ENCODE data around the gene TUBA1C.

TUBA1C gene

DNA sequence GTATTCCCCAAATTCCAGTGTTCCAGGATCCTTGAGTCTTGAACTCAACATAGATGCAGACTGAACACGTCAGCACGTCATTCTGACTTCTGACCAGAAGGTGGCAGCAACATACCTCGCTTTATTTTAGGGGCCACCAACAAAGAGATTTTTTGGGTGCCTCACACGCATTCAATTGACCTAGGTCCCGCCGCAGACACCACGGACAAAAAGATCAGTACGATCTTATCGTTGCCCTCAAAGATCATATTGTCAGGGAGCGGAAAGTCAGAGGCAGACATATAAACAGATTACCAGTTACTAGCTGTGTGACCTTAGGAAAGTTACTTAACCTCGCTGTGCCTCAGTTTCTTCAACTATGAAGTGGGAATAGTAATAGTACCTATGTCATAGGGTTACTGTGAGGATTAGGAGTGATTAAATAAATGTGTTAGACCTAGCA lies 23.6 kb downstream of the TUBA1C start:
- peak; percentile 79 for DNase-seq (ENCODE audit: low read depth)
- Histone ChIP-seq H3K9ac (ENCODE audit: low read length) (no peak overlapping the region), H3K4me1 (ENCODE audit: control insufficient read depth, insufficient read depth, low read length) (no peaks in the 10 kb centered on the region), H3K4me3 (ENCODE audit: low read length) (no peak overlapping the region), H3K27me3 (replicated peaks; ENCODE audit: control insufficient read depth, insufficient read depth, low read length) (peaks cover 12% of the 10 kb centered on the region), H3K9me3 (ENCODE audit: control insufficient read depth, low read length) (no peaks in the 10 kb centered on the region), H3K36me3 (ENCODE audit: control insufficient read depth, insufficient read depth, low read length, severe bottlenecking) (no peaks in the 10 kb centered on the region)

DNA sequence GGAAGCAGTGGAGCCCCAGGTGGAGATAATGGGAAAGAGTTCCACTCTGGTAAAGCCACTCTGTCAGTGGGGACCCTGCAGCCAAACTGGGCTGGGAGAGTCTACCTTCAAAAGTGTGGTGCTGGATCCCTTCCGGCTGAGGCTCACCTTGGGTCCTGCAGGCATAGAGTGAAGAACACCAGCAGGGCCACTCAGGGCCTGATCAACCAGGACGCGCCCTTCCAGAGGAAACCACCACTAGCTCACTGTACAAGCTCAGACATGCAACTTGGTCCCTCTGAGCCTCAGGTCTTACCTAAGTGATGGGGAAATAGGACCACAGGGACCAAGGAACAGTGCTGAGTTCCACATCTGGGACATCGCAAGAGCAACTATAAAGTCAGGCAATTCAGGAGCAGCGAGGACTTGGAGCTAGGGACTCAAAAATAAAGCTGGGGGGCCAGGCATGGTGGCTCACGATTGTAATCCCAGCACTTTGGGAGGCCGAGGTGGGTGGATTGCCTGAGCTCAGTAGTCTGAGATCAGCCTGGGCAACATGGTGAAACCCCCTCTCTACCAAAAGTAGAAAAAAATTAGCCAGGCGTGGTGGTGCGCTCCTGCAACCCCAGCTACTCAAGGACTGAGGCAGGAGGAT lies 24.2 kb downstream of the TUBA1C start:
- Histone ChIP-seq H3K9me3 (ENCODE audit: control insufficient read depth, low read length) (no peaks in the 10 kb centered on the region), H3K27me3 (replicated peaks; ENCODE audit: control insufficient read depth, insufficient read depth, low read length) (peaks cover 12% of the 10 kb centered on the region), H3K9ac (ENCODE audit: low read length) (no peak overlapping the region), H3K36me3 (ENCODE audit: control insufficient read depth, insufficient read depth, low read length, severe bottlenecking) (no peaks in the 10 kb centered on the region), H3K4me3 (ENCODE audit: low read length) (no peak overlapping the region), H3K4me1 (ENCODE audit: control insufficient read depth, insufficient read depth, low read length) (no peaks in the 10 kb centered on the region)
- no peak for DNase-seq (ENCODE audit: low read depth)

DNA sequence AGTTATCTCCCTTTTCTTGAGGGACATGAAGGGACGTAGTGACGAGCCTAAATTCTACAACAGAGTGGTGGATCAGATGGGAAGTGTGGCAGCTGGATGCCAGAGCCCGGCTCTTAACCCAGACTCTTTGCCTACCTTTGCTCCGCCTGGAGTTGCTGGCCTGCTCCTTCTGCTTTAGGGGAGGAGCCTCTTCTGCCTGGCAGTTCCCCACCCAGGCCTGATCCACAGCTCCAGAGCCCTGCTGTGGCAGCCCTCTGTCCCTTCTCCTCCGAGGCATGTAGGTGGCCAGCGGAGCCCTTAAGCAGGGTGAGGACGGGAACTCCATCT lies 27.8 kb downstream of the TUBA1C start:
- H3K4me1 ChIP-seq (ENCODE audit: control insufficient read depth, insufficient read depth, low read length), result peaks cover 3% of the 10 kb centered on the region
- H3K27me3 ChIP-seq (replicated peaks; ENCODE audit: control insufficient read depth, insufficient read depth, low read length), result peaks cover 35% of the 10 kb centered on the region
- DNase-seq (ENCODE audit: low read depth), result no peak
- H3K9ac ChIP-seq (ENCODE audit: low read length), result no peak overlapping the region
- H3K36me3 ChIP-seq (ENCODE audit: control insufficient read depth, insufficient read depth, low read length, severe bottlenecking), result no peaks in the 10 kb centered on the region
- no peak overlapping the region for H3K4me3 ChIP-seq (ENCODE audit: low read length)
- H3K9me3 ChIP-seq (ENCODE audit: control insufficient read depth, low read length), result no peaks in the 10 kb centered on the region

DNA sequence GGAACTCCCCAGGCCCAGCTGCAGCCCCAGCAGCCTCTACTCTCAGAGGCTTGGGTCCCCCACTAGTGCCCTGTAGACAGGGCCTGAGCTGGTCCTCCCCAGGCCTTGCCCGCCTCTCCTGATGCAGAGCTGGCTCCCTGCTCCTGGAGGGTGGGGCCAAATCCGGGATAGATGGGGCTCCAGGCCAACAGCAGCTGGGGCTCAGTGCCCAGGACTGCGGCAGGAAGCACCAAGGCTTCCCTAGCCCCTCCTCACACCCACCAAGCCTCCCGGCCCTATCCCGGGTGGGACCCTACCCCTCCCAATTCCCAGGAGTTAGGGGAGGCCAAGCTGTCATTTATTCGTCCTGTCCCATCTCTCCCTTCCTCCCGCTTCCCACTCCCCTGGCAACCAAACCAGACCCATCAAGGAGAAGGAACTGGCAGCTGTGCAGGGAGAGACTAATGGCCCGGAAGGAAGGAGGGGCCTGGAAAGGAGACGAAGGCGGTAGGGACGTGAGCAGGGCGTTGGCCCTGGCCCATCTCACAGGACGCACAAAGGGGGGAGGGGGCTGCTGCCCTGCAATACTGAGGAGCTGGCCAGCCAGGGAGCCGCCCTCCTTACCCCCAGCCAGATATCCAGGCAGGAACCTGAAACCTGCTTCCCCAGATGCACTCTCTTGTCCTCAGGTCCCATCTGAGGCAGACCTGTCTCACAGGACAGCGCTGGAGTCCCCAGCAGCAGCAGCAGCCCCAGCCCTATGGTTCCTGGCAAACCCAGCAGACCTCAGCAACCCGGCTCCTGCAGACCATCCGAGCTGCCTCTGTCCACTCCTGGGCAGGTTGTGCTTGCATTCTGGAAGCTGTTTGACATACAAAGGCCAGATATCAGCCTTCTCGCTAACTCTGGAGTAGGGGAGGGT lies 28.4 kb downstream of the TUBA1C start:
- peaks cover 36% of the 10 kb centered on the region for H3K27me3 ChIP-seq (replicated peaks; ENCODE audit: control insufficient read depth, insufficient read depth, low read length)
- no peak overlapping the region for H3K9ac ChIP-seq (ENCODE audit: low read length)
- H3K4me1 ChIP-seq (ENCODE audit: control insufficient read depth, insufficient read depth, low read length), result peaks cover 3% of the 10 kb centered on the region
- no peaks in the 10 kb centered on the region for H3K9me3 ChIP-seq (ENCODE audit: control insufficient read depth, low read length)
- no peak for DNase-seq (ENCODE audit: low read depth)
- H3K4me3 ChIP-seq (ENCODE audit: low read length), result no peak overlapping the region
- no peaks in the 10 kb centered on the region for H3K36me3 ChIP-seq (ENCODE audit: control insufficient read depth, insufficient read depth, low read length, severe bottlenecking)

DNA sequence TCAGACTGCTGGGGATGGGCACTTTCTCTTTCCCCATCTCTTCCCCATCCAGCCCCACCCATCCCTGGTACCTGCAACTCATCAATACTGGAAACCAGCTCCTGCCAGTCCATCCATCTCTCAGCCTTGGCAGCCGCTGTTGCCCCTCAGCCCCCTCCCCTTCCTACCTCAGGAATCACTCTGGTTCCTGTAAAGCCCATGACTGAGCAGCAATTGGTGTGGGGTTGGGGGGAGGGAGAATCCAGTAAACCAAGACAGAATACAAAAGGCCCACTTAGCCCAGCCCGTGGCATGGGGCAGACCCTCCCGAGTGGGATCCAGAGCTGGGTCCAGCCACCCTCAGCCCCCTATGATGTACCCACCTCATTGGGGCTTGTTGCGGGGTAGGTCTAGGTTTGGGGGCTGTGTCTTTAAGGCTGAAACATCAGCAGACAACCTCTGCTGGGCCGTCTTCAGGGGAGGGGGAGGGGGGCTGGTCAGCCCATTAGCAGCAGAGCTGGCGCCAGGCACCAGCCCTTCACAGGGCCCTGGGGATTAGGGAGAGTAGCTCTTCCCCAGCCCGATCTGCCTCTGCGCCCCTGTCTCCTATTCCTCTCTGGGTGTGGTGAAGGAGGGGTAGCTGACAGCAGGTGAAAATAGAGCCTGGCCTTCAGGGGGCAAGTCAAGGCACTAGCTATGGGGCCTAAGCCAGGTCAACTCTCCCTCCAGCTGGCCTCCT lies 29.4 kb downstream of the TUBA1C start:
- no peak for DNase-seq (ENCODE audit: low read depth)
- H3K9me3 ChIP-seq (ENCODE audit: control insufficient read depth, low read length), result no peaks in the 10 kb centered on the region
- peaks cover 3% of the 10 kb centered on the region for H3K4me1 ChIP-seq (ENCODE audit: control insufficient read depth, insufficient read depth, low read length)
- H3K9ac ChIP-seq (ENCODE audit: low read length), result no peak overlapping the region
- H3K27me3 ChIP-seq (replicated peaks; ENCODE audit: control insufficient read depth, insufficient read depth, low read length), result peaks cover 42% of the 10 kb centered on the region
- H3K4me3 ChIP-seq (ENCODE audit: low read length), result no peak overlapping the region
- H3K36me3 ChIP-seq (ENCODE audit: control insufficient read depth, insufficient read depth, low read length, severe bottlenecking), result no peaks in the 10 kb centered on the region

DNA sequence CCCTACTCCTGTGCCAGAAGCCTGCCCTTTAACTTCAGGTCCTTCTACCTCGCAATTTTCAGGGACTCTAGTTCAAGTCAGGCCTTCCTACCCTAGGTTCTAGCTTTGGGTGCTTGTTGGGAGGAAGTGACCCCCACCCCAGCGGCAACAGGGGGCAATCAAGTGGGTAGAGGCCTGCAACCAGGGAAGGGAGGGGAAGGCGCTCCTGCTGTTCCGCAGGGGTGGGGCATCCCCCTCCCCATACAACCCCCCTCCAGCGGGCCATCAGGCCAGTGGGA lies 29.9 kb downstream of the TUBA1C start:
- no peak for DNase-seq (ENCODE audit: low read depth)
- H3K9ac ChIP-seq (ENCODE audit: low read length), result no peak overlapping the region
- peaks cover 42% of the 10 kb centered on the region for H3K27me3 ChIP-seq (replicated peaks; ENCODE audit: control insufficient read depth, insufficient read depth, low read length)
- H3K4me1 ChIP-seq (ENCODE audit: control insufficient read depth, insufficient read depth, low read length), result peaks cover 3% of the 10 kb centered on the region
- no peak overlapping the region for H3K4me3 ChIP-seq (ENCODE audit: low read length)
- no peaks in the 10 kb centered on the region for H3K36me3 ChIP-seq (ENCODE audit: control insufficient read depth, insufficient read depth, low read length, severe bottlenecking)
- no peaks in the 10 kb centered on the region for H3K9me3 ChIP-seq (ENCODE audit: control insufficient read depth, low read length)

DNA sequence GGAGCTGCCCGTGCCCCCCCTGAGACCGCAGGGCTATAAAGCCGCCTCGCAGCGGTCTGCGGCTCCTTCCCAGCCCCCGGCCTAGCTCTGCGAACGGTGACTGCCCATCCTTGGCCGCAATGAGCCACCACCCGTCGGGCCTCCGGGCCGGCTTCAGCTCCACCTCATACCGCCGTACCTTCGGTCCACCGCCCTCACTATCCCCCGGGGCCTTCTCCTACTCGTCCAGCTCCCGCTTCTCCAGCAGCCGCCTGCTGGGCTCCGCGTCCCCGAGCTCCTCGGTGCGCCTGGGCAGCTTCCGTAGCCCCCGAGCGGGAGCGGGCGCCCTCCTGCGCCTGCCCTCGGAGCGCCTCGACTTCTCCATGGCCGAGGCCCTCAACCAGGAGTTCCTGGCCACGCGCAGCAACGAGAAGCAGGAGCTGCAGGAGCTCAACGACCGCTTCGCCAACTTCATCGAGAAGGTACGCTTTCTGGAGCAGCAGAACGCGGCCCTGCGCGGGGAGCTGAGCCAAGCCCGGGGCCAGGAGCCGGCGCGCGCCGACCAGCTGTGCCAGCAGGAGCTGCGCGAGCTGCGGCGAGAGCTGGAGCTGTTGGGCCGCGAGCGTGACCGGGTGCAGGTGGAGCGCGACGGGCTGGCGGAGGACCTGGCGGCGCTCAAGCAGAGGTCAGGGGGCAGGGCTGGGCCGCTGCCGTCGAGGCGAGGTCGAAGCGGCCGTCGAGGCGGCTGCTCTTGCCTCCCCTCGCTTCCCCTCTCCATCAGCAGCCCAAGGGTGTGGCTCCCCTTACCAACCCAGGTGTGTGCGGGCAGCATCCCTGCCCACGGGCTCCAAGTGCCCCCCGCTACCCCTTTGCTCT lies 30.4 kb downstream of the TUBA1C start, which contains the start of gene PRPH:
PRPH (plus strand) TSS at position 66 of the 855 bp plus-strand sequence; CDS start at position 120, 54 bp downstream.
- Histone ChIP-seq H3K4me1 (ENCODE audit: control insufficient read depth, insufficient read depth, low read length) (peaks cover 3% of the 10 kb centered on the region), H3K27me3 (replicated peaks; ENCODE audit: control insufficient read depth, insufficient read depth, low read length) (peaks cover 42% of the 10 kb centered on the region), H3K9me3 (ENCODE audit: control insufficient read depth, low read length) (no peaks in the 10 kb centered on the region), H3K36me3 (ENCODE audit: control insufficient read depth, insufficient read depth, low read length, severe bottlenecking) (no peaks in the 10 kb centered on the region), H3K4me3 (ENCODE audit: low read length) (no peak within 1 kb of the TSS), H3K9ac (ENCODE audit: low read length) (no peak within 1 kb of the TSS)
- no peak for DNase-seq (ENCODE audit: low read depth)

DNA sequence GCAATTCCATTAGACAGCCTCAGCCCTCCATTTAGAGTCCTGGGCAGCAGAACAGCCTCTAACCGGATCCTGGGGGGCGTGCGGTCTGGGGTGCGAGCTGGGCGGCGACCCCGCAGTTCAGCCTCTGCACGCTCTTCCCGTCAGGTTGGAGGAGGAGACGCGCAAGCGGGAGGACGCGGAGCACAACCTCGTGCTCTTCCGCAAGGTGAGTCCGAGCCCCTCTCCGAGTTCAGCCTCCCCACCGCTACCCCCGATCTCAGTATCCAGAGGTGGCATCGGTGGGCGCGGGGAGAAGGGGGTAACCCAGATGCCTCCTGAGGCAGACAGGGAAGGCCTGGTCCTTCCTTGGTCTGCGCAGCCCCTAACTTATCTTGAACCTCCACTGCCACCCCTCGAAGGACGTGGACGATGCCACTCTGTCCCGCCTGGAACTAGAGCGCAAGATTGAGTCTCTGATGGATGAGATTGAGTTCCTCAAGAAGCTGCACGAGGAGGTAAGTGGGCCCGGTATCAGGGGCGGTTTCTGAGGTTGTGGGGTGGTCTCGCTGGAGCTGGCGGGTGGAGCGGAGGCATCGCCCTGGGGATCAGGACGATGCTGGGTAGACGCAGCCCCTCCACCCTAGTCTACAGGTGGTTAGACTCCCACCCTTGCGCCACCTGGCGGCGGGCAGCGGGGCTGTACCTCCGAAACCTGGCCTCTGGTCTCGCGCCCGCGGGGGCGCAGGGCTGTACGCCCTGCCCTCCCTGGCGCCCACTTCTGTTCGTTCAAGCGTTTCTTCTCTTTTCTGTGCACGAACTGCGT lies 31.4 kb downstream of the TUBA1C start:
- H3K4me3 ChIP-seq (ENCODE audit: low read length), result no peak overlapping the region

DNA sequence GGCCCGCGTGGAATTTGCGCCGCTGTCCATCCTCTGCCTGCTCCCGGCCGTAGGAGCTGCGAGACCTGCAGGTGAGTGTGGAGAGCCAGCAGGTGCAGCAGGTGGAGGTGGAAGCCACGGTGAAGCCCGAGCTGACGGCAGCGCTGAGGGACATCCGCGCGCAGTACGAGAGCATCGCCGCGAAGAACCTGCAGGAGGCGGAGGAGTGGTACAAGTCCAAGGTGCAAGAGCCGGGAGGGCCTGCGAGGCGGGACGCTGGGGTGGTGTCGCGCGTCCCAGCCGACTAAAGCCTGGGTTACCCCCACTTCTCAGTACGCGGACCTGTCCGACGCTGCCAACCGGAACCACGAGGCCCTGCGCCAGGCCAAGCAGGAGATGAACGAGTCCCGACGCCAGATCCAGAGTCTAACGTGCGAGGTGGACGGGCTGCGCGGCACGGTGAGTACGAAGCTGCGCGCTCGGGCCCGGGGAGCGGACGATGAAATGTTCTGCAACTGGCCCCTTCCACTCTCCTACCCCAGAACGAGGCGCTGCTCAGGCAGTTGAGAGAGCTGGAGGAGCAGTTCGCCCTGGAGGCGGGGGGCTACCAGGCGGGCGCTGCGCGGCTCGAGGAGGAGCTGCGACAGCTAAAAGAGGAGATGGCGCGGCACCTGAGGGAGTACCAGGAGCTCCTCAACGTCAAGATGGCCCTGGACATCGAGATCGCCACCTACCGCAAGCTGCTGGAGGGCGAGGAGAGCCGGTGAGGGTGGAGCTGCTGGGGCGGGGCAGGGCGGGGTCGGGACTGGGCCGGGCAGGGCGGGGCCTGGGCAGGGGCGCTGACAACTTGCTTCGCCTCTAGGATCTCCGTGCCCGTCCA lies 32.2 kb downstream of the TUBA1C start:
- Histone ChIP-seq H3K9me3 (ENCODE audit: control insufficient read depth, low read length) (no peaks in the 10 kb centered on the region), H3K27me3 (replicated peaks; ENCODE audit: control insufficient read depth, insufficient read depth, low read length) (peaks cover 48% of the 10 kb centered on the region), H3K4me1 (ENCODE audit: control insufficient read depth, insufficient read depth, low read length) (peaks cover 3% of the 10 kb centered on the region), H3K4me3 (ENCODE audit: low read length) (no peak overlapping the region), H3K36me3 (ENCODE audit: control insufficient read depth, insufficient read depth, low read length, severe bottlenecking) (no peaks in the 10 kb centered on the region), H3K9ac (ENCODE audit: low read length) (no peak overlapping the region)
- peak; percentile 55 for DNase-seq (ENCODE audit: low read depth)

More for the DNA sequence above, 31.4 kb downstream of the TUBA1C start:
- peaks cover 3% of the 10 kb centered on the region for H3K4me1 ChIP-seq (ENCODE audit: control insufficient read depth, insufficient read depth, low read length)
- H3K9ac ChIP-seq (ENCODE audit: low read length), result no peak overlapping the region
- peaks cover 42% of the 10 kb centered on the region for H3K27me3 ChIP-seq (replicated peaks; ENCODE audit: control insufficient read depth, insufficient read depth, low read length)
- no peaks in the 10 kb centered on the region for H3K36me3 ChIP-seq (ENCODE audit: control insufficient read depth, insufficient read depth, low read length, severe bottlenecking)
- peak; percentile 48 for DNase-seq (ENCODE audit: low read depth)
- H3K9me3 ChIP-seq (ENCODE audit: control insufficient read depth, low read length), result no peaks in the 10 kb centered on the region

DNA sequence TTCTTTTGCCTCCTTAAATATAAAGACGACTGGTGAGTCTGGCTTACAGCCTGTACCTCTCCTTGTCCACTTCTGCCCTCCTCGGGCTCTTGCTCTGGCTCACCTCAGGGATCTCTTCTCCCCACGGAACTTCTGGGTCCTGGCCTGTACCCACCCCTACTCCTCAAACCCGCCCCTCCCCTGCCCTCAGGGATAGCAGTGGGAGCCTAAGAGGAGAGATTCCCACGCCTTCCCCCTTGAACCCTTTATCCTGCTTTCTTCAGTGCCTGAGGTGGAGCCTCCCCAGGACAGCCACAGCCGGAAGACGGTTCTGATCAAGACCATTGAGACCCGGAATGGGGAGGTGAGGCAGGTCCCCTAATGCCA lies 32.8 kb downstream of the TUBA1C start:
- H3K36me3 ChIP-seq (ENCODE audit: control insufficient read depth, insufficient read depth, low read length, severe bottlenecking), result no peaks in the 10 kb centered on the region
- peaks cover 51% of the 10 kb centered on the region for H3K27me3 ChIP-seq (replicated peaks; ENCODE audit: control insufficient read depth, insufficient read depth, low read length)
- no peak overlapping the region for H3K4me3 ChIP-seq (ENCODE audit: low read length)
- no peak overlapping the region for H3K9ac ChIP-seq (ENCODE audit: low read length)
- peaks cover 3% of the 10 kb centered on the region for H3K4me1 ChIP-seq (ENCODE audit: control insufficient read depth, insufficient read depth, low read length)
- DNase-seq (ENCODE audit: low read depth), result no peak
- no peaks in the 10 kb centered on the region for H3K9me3 ChIP-seq (ENCODE audit: control insufficient read depth, low read length)

All from adipocyte (in vitro differentiated cells).